T47D (cell line): Measurements from ENCODE around the gene PDZD7.

Source experiments
- DNase-seq, 2 experiments: peaks; one replicate each; pipeline versions ENCODE4 v3.0.0 to v3.0.0-alpha.2; 2011 to 2012; ENCODE audit warnings: low read depth in 1 of 2, low spot score in 1 of 2
- JUND ChIP-seq: IDR thresholded peaks from 2 replicates; pipeline ENCODE4 v1.6.1; 2012; ENCODE audit warnings: low read depth
- in situ Hi-C: cut with HindIII; loops from 2 replicates; pipeline ENCODE4 v1.10.0; 2016; ENCODE audit warnings: low sequenced_read_pairs, low pct_unique_long_range_greater_than_20kb

The PDZD7 gene

DNA sequence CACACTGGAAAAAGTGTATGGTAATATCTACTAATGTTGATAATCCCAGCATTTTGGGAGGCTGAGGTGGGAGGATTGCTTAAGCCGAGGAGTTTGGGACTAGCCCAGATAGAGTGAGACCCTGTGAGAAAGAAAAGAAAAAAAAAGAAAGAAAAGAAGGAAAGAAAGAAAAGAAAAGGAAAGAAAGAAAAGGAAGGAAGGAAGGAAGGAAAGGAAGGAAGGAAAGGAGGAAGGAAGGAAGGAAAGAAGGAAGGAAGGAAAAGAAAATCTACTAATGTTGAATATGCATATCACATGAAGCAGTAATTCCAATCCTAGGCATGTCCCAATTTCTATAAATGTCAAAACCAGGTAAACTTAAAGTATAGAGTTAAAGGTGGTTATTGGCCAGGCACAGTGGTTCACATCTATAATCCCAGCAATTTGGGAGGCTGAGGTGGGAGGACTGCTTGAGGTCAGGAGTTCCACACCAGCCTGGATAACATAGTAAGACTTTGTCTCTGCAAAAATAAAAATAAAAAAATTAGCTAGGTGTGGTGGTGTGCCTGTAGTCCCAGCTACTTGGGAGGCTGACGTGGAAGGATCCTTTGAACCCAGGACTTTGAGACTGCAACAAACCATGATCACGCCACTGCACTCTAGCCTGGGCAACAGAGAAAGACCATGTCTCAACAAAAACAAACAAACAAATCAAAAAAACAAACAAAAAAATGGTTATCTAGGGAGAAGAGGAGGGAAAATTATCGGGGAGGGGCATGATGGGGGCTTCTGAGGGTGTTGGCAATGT is 25.6 kb upstream of the PDZD7 start:
- in situ Hi-C loops = no loop called here
- no peak for DNase-seq

DNA sequence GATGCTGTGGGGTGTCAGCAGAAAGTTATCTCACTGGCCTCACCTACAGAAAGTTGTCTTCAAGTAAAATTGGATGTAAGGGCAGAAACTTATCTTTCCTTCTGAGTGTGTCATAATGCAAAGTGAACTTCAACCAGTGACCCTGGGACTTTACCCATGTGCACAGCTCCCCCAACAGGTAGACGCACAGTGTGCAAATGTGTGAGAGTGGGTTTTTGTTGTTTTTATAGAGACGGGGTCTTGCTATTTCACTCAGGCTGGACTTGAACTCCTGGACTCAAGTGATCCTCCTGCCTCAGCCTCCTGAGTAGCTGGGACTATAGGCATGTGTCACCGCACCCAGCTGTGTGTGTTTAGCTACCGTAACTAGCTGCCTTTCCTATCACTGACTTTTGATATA is 24.5 kb upstream of the PDZD7 start:
- in situ Hi-C loops = no loop called here
- DNase-seq = no peak

More for the DNA sequence above, 25.6 kb upstream of the PDZD7 start:
- no peak for TF ChIP-seq JUND

DNA sequence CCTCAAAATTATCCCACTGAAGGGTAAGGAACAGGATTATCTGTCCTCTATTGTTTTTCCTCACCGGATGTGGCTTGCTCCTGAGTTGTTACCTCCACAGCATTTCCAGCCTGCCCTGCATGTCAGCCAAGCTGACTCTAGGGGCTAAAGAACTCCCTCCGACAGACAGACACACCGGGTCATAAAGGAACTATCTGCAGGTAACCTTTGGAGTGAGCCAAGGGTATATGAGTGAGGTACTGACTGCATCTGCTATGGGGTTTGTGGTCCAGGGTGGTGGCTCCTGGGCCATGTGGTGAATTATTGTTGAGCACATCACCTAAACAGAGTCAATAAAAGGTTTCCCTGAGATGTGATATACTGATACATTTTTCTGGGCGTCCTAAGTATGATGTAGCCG is 23.9 kb upstream of the PDZD7 start:
- in situ Hi-C loops = no loop called here
- no peak for TF ChIP-seq JUND
- DNase-seq = no peak

More for the DNA sequence above, 24.5 kb upstream of the PDZD7 start:
- TF ChIP-seq JUND = no peak

DNA sequence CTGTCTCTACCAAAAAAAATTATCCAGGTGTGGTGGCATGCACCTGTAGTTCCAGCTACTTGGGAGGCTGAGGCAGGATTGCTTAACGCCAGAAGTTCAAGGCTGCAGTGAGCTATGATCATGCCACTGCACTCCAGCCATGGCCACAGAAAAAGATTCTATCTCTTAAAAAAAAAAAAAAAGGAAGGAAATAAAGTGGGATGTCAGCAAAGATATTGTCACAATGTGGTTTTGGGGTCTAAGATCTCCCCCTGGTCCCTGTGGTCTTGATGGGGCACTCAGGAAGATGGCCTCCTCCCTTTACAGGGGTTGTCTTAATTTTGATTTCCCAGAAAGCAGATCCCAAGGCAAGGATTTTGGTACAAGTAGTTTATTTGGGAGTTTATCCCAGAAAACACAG is 23.4 kb upstream of the PDZD7 start:
- in situ Hi-C loops = no loop called here
- TF ChIP-seq JUND = no peak
- DNase-seq = no peak

DNA sequence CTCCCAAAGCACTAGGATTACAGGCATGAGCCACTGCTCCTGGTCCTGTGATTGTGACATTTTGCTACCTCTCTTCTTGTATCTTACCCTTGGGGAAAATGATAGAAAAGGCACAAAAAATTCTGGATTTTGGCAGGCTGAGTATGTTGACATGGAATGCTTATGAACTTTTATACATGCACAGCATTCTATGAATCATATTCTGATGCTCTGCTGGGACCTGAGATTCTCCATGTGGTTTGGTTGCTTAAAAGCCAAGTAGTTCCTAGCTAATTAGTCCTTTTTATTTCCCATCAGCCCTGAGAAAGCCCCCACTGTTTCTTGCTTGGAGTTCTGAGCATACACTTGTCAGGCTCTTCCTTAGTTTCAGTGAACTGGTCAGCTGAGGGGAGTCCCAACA is 22.6 kb upstream of the PDZD7 start:
- DNase-seq = no peak
- TF ChIP-seq JUND = no peak
- in situ Hi-C loops = no loop called here

DNA sequence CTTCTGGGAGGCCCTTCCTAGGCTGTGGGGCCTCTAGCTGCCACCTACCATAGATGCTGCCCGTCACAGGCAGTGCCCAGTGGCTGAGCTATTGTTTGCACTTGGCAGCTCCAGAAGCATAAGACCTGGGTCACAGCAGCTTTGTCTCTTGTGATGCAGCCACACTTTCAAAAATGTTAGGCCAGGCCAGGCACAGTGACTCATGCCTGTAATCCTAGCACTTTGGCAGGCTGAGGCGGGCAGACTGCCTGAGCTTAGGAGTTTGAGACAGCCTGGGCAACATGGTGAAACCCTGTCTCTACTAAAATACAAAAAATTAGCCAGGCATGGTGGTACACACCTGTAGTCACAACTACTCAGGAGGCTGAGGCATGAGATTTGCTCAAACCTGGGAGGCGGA is 21.4 kb upstream of the PDZD7 start:
- peak in 1 of 2 experiments; percentile 83 for DNase-seq
- in situ Hi-C loops = no loop called here
- no peak for TF ChIP-seq JUND

DNA sequence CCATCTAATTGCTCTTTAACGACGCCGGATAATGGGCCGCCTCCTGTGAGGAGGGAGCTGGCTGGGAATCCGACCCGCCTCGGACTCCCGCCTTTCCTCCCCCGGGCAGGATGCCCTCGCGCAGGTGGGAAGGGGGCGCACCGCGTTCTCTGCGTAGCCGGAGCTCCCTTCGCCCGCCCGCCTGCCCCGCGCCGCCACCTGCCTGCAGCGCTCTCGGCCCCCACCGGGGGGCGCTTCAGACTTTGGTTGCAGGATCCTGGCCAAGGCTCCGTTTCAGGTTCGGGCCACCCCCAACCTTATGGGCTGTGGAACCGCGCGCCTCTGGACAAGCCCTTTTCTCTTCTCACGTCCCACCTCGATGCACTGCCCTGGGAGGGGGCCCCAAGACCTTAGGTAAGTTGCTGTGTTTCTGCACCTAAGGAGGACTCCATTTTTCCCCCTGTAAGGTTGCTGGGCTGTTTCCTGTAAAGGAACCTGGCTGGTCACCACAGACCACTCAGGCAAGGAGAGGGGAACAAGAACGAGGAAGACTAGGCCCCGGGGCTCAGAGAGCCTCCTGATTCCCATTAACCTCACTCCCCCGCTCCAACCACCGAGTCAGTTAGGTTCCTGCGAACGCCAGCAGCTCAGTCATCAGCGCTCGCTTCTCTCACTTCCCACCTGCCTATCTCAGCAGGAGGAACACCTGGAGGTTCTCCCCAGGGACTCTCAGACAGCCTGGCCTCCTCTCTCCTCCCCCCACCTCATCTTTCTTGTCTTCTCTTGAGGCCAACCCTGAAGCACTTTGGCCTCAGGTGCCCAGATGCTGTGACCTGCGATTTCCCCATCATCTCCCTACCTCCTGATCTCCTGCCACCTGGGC is 19.5 kb upstream of the PDZD7 start:
- TF ChIP-seq JUND = no peak
- peak; percentile 79 to 84 for DNase-seq
- in situ Hi-C loops = no loop called here

DNA sequence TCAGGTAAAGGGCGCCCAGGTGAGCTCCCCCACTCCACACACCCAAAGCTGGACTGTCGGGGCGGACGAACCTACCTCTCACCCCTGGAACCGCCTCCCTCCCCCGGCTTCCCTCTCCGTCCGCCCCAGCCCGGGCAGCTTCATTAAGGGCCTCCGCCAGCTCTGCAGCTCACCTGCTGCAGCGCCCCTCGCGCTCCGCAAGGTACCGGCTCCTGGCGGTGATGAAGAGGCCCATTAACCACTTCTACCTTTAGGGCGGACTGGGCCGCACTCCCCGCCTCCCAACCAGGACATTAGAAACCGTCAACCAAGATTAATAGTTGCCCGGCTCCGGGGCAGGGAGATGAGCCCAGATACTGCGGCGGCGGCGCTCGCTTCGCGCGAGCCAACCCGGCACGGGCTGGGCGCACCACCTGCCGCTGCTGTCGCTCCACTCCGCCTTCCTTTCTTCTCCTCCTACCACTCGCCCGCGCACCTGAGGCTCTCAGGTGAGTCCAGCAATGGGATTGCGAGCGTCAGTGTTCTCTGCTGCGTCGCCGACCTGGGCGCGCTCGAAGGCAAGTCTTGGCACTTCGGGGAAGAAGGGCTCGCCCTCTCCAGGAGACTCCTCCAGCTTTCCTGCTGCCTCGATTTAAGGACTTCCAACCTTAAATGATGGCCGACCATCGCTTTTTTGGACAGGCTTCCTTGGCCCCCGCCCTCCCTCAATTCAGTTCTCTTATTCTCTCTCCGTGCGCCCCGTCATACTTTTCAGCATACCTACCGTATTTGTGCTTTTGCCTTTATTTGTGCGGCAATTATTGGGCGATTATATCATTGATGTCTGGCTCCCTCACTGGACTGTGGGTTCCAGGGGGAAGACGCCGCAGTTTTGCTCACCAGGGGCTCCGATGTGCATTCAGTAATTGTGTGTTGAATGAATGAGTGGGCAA is 17.3 kb upstream of the PDZD7 start:
- TF ChIP-seq JUND = no peak

DNA sequence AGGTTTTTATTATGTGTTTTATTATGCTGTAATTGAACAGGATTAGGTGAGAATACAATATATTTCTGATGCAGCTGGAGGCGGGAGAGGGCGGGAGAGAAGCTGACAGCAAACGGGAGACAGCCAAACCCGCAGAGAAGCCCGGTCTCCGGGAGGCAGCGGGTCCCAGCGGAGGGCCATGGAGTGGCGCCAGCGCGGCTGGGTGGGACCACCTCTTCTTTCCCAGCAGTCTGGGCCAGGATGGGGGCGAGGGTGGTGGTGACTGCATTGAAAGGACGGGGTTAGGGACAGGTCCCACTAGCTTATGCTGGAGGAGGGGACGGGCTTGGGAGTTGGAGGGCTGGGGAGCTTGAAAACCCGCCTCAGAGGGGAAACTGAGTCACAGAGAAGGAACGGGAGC is 16.3 kb upstream of the PDZD7 start:
- in situ Hi-C loops = no loop called here
- no peak for DNase-seq
- TF ChIP-seq JUND = no peak

More for the DNA sequence above, 17.3 kb upstream of the PDZD7 start:
- peak; percentile 46 to 66 for DNase-seq
- in situ Hi-C loops = no loop called here

DNA sequence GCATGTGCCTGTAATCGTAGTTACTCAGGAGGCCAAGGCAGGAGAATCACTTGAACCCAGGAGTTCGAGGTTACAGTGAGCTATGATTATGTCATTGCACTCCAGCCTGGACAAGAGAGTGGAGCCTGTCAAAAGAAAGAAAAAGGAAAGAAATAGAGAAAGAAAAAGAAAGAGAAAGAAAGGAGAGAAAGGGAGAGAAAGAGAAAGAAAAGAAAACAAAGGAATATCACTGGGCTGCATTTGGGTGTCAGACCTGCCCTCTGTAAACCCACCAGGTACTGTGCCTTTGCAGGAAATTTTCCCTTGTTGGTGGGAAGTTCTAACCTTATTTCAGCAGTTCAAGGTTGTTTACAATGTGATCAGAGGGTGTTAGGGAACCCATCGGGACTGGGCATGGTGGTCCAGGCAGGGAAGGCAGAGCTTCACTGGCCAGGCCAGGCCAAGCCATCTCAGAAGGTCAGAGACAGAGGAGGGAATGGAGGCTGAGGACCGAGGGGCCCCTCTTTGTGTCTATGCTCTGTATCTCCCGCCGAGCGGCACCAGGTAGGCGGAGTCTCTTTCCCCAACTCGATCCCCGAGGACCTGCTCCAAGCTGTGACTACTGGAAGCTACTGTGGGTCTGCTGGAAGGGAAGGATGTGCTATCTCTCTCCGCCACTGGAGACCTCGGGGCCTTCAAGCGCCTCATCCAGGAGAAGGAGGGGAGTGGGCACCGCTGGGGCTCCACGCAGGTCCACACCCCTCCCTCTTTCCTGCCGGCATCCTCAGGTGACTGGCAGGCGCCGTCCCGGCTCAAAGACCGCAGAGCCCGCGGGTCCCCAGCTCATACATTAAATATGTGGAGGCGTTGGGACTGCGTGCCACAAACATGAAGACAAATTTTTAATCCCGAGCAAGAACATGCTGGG is 15.7 kb upstream of the PDZD7 start:
- TF ChIP-seq JUND = no peak
- no peak for DNase-seq

DNA sequence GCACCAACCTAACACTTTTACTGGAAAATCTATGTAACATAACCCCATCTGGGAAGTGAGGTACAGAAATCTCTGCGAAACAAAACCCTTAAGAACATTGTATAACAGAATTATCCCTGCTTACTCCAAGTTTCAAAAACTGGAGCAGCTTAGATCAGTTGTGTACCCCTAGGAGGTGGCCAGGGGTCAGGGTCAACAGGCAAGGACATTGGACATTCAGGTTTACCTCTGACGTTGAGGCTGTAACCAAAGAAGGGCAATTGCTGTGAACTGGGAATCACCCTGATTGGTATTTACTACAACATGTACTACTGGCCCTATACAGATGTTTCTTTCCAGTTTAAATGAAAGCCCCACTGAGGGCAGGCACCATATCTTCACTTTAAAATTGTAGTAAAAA is 13.2 kb upstream of the PDZD7 start:
- no peak for DNase-seq
- in situ Hi-C loops = no loop called here

More for the DNA sequence above, 15.7 kb upstream of the PDZD7 start:
- in situ Hi-C loops = no loop called here

More for the DNA sequence above, 13.2 kb upstream of the PDZD7 start:
- TF ChIP-seq JUND = no peak
